ENCODE results near the gene KRTAP3-2. TPM values are rescaled to one million over a fixed set of nuclear protein-coding genes. Genes with fewer than 3 reads are reported as not detected.

KRTAP3-2 gene
- total RNA-seq, result not detected

GRCh38 chr17:40999563-40999962 is at the start of gene KRTAP3-2:
Gene KRTAP3-2 (minus strand): TSS chr17:40999906. CDS start chr17:40999853, 53 bp downstream.

GRCh38 chr17:41046735-41047465 is 47.2 kb upstream of the KRTAP3-2 start, which contains the start of gene KRTAP2-1:
Gene KRTAP2-1 (minus strand): TSS chr17:41047316. CDS start chr17:41047267, 49 bp downstream.

GRCh38 chr17:41040783-41041571 is 41.3 kb upstream of the KRTAP3-2 start, which contains the start of gene KRTAP1-1:
Gene KRTAP1-1 (minus strand): TSS chr17:41041450. CDS start chr17:41041397, 53 bp downstream.

GRCh38 chr17:41034346-41034935 is 34.7 kb upstream of the KRTAP3-2 start, which contains the start of gene KRTAP1-3:
Gene KRTAP1-3 (minus strand): TSS chr17:41034874. CDS start chr17:41034821, 53 bp downstream.

GRCh38 chr17:41029633-41030245 is 30.0 kb upstream of the KRTAP3-2 start, which contains the start of gene KRTAP1-4:
Gene KRTAP1-4 (minus strand): TSS chr17:41030195. CDS start chr17:41030078, 117 bp downstream.

GRCh38 chr17:41026715-41027471 is 27.2 kb upstream of the KRTAP3-2 start, which contains the start of gene KRTAP1-5:
Gene KRTAP1-5 (minus strand): TSS chr17:41027208. CDS start chr17:41027155, 53 bp downstream.

GRCh38 chr17:41008811-41009210 is 9.1 kb upstream of the KRTAP3-2 start, which contains the start of gene KRTAP3-1:
Gene KRTAP3-1 (minus strand): TSS chr17:41009128. CDS start chr17:41009074, 54 bp downstream.

GRCh38 chr17:40993839-40994238 is 5.9 kb downstream of the KRTAP3-2 start, which contains the start of gene KRTAP3-3:
Gene KRTAP3-3 (minus strand): TSS chr17:40994164. CDS start chr17:40994097, 67 bp downstream.

GRCh38 chr17:40984226-40984625 is 15.5 kb downstream of the KRTAP3-2 start, which contains the start of gene KRT40:
Gene KRT40 (minus strand): TSS chr17:40984326. CDS start chr17:40984273, 53 bp downstream.

GRCh38 chr17:40966848-40967247 is 32.9 kb downstream of the KRTAP3-2 start, which contains the start of gene KRT39:
Gene KRT39 (minus strand): TSS chr17:40966948. CDS start chr17:40966856, 92 bp downstream.

Other genes with a start within 250 kb of the KRTAP3-2 start
- gene KRT25, start 244.6 kb downstream of the KRTAP3-2 start, total RNA-seq, result 0.22 TPM
- gene KRT26, start 227.7 kb downstream of the KRTAP3-2 start, total RNA-seq, result not detected
- 0.22 TPM for gene KRT27, start 217.4 kb downstream of the KRTAP3-2 start, total RNA-seq
- gene KRT28, start 199.9 kb downstream of the KRTAP3-2 start, total RNA-seq, result 0.27 TPM
- gene KRT10, start 177.3 kb downstream of the KRTAP3-2 start, total RNA-seq, result 14.5 TPM
- gene KRT12, start 132.7 kb downstream of the KRTAP3-2 start, total RNA-seq, result 50.0 TPM
- not detected for gene KRT20, start 114.7 kb downstream of the KRTAP3-2 start, total RNA-seq
- gene KRT23, start 62.3 kb downstream of the KRTAP3-2 start, total RNA-seq, result 9.0 TPM
- 0.44 TPM for gene KRT39, start 33.0 kb downstream of the KRTAP3-2 start, total RNA-seq
- gene KRT40, start 15.6 kb downstream of the KRTAP3-2 start, total RNA-seq, result 1.4 TPM
- gene KRTAP3-3, start 5.7 kb downstream of the KRTAP3-2 start, total RNA-seq, result not detected
- not detected for gene KRTAP3-1, start 9.2 kb upstream of the KRTAP3-2 start, total RNA-seq
- not detected for gene KRTAP1-5, start 27.3 kb upstream of the KRTAP3-2 start, total RNA-seq
- not detected for gene KRTAP1-4, start 30.3 kb upstream of the KRTAP3-2 start, total RNA-seq
- not detected for gene KRTAP1-3, start 35.0 kb upstream of the KRTAP3-2 start, total RNA-seq
- not detected for gene KRTAP1-1, start 41.5 kb upstream of the KRTAP3-2 start, total RNA-seq
- gene KRTAP2-1, start 47.4 kb upstream of the KRTAP3-2 start, total RNA-seq, result not detected
- not detected for gene KRTAP2-2, start 55.3 kb upstream of the KRTAP3-2 start, total RNA-seq
- not detected for gene KRTAP2-3, start 60.2 kb upstream of the KRTAP3-2 start, total RNA-seq
- gene KRTAP2-4, start 66.0 kb upstream of the KRTAP3-2 start, total RNA-seq, result not detected
- gene KRTAP4-7, start 84.2 kb upstream of the KRTAP3-2 start, total RNA-seq, result not detected
- not detected for gene KRTAP4-8, start 98.2 kb upstream of the KRTAP3-2 start, total RNA-seq
- not detected for gene KRTAP4-16, start 102.3 kb upstream of the KRTAP3-2 start, total RNA-seq
- gene KRTAP4-9, start 105.5 kb upstream of the KRTAP3-2 start, total RNA-seq, result not detected
- gene KRTAP4-11, start 118.5 kb upstream of the KRTAP3-2 start, total RNA-seq, result not detected
- not detected for gene KRTAP4-12, start 124.3 kb upstream of the KRTAP3-2 start, total RNA-seq
- gene KRTAP4-6, start 140.6 kb upstream of the KRTAP3-2 start, total RNA-seq, result not detected
- not detected for gene KRTAP4-5, start 149.9 kb upstream of the KRTAP3-2 start, total RNA-seq
- gene KRTAP4-4, start 160.8 kb upstream of the KRTAP3-2 start, total RNA-seq, result not detected
- not detected for gene KRTAP4-3, start 168.3 kb upstream of the KRTAP3-2 start, total RNA-seq
- gene KRTAP4-2, start 178.3 kb upstream of the KRTAP3-2 start, total RNA-seq, result not detected
- gene KRTAP4-1, start 185.0 kb upstream of the KRTAP3-2 start, total RNA-seq, result not detected
- gene KRTAP9-1, start 190.0 kb upstream of the KRTAP3-2 start, total RNA-seq, result not detected
- not detected for gene KRTAP9-2, start 226.7 kb upstream of the KRTAP3-2 start, total RNA-seq
- not detected for gene KRTAP9-3, start 232.5 kb upstream of the KRTAP3-2 start, total RNA-seq
- gene KRTAP9-8, start 238.1 kb upstream of the KRTAP3-2 start, total RNA-seq, result 0.44 TPM
- gene KRTAP9-4, start 249.8 kb upstream of the KRTAP3-2 start, total RNA-seq, result not detected